22Rv1 (cell line): ENCODE results near the gene MXI1.

Experiments
- CTCF ChIP-seq: fragments of 450-650 bp; IDR thresholded peaks from 2 replicates; pipeline ENCODE4 v1.5.1; 2017; ENCODE audit warnings: mild to moderate bottlenecking
- ZFX ChIP-seq: fragments of 450-650 bp; IDR thresholded peaks from 2 replicates; pipeline ENCODE4 v1.6.1; 2017; ENCODE audit warnings: antibody characterized with exemption, borderline replicate concordance

DNA sequence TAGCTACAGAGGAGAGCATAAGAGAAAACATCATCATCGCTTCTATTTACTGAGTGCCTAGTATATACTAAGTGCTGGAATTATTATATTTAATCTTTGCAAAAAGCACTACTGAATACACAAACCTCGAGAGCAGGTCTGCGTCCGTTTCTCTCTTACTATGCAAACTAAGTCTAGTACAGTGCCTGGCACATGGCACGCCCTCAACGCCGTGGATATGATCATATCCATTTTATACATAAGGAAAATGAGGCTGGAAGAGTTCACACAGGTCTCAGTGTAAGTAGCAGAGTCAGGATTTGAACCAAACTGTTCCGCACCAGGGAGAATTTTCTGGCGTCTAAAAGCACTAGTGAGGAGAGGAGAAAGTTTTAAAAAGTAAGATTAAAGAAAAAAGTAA is 17.6 kb downstream of the MXI1 start:
- no peak for TF ChIP-seq CTCF
- no peak for TF ChIP-seq ZFX
